MM.1S (cell line): ENCODE measurements around the gene DCST2.

Experiments
- DNase-seq: peaks from one replicate; pipeline ENCODE4 v3.0.0-alpha.2; 2015
- H2AFZ ChIP-seq: fragments of 300-600 bp; sonication (generic); 2 replicates; pipeline ENCODE4 v1.6.0; 2016; ENCODE audit warnings: antibody characterized with exemption, low read length
- H3F3A ChIP-seq: fragments of 300-600 bp; sonication (generic); 2 replicates; pipeline ENCODE4 v1.6.1; 2016; ENCODE audit warnings: mild to moderate bottlenecking, antibody characterized with exemption, low read length, moderate library complexity, mixed read lengths; ENCODE audit not compliant: insufficient read depth
- H3K27ac ChIP-seq: fragments of 300-600 bp; sonication (generic); 2 replicates; pipeline ENCODE4 v1.5.1; 2016; ENCODE audit warnings: mild to moderate bottlenecking, low read length
- H3K27me3 ChIP-seq: fragments of 300-600 bp; sonication (generic); replicated peaks from 2 replicates; pipeline ENCODE4 v1.6.0; 2016; ENCODE audit warnings: low read length; ENCODE audit not compliant: insufficient read depth
- H3K36me3 ChIP-seq: fragments of 300-600 bp; sonication (generic); replicated peaks from 2 replicates; pipeline ENCODE4 v1.6.1; 2016; ENCODE audit warnings: mild to moderate bottlenecking, low read length, mixed read lengths; ENCODE audit not compliant: insufficient read depth
- H3K4me1 ChIP-seq: fragments of 300-600 bp; sonication (generic); 2 replicates; pipeline ENCODE4 v1.6.1; 2016; ENCODE audit warnings: low read length, mixed read lengths
- H3K4me2 ChIP-seq: fragments of 300-600 bp; sonication (generic); 2 replicates; pipeline ENCODE4 v1.6.0; 2016; ENCODE audit warnings: low read depth, low read length
- H3K4me3 ChIP-seq: fragments of 300-600 bp; sonication (generic); 2 replicates; pipeline ENCODE4 v1.5.1; 2016; ENCODE audit warnings: low read length, mixed read lengths
- H3K79me2 ChIP-seq: fragments of 300-600 bp; sonication (generic); 2 replicates; pipeline ENCODE4 v1.6.1; 2016; ENCODE audit warnings: mixed run types, low read length, mixed read lengths
- H3K9ac ChIP-seq: fragments of 300-600 bp; sonication (generic); 2 replicates; pipeline ENCODE4 v1.6.1; 2016; ENCODE audit warnings: low read length, mixed read lengths
- H3K9me2 ChIP-seq: fragments of 300-600 bp; sonication (generic); replicated peaks from 2 replicates; pipeline ENCODE4 v1.6.1; 2016; ENCODE audit warnings: mild to moderate bottlenecking, low read length, mixed read lengths; ENCODE audit not compliant: insufficient read depth
- H3K9me3 ChIP-seq: fragments of 300-600 bp; sonication (generic); replicated peaks from 2 replicates; pipeline ENCODE4 v1.6.1; 2016; ENCODE audit warnings: mild to moderate bottlenecking, low read length, mixed read lengths; ENCODE audit not compliant: insufficient read depth
- H4K20me1 ChIP-seq: fragments of 300-600 bp; sonication (generic); 2 replicates; pipeline ENCODE4 v1.6.1; 2016; ENCODE audit warnings: mild to moderate bottlenecking, low read length, moderate library complexity, mixed read lengths; ENCODE audit not compliant: insufficient read depth
- CTCF ChIP-seq: fragments of 300-600 bp; sonication (generic); IDR thresholded peaks from 2 replicates; pipeline ENCODE4 v1.5.1; 2016; ENCODE audit warnings: antibody characterized with exemption, low read length, mixed read lengths
- EZH2 ChIP-seq: fragments of 300-600 bp; sonication (generic); optimal IDR thresholded peaks from 2 replicates; pipeline ENCODE3; 2017; ENCODE audit warnings: low read depth, mild to moderate bottlenecking, antibody characterized with exemption, low read length, mixed read lengths
- EZH2phosphoT487 ChIP-seq: fragments of 300-600 bp; sonication (generic); IDR thresholded peaks from 2 replicates; pipeline ENCODE4 v1.6.1; 2018; ENCODE audit warnings: antibody characterized with exemption, low read length

DCST2 gene

GRCh38 chr1:154971341-154971998, 62.1 kb downstream of the DCST2 start:
- no peaks in the 10 kb centered on the region for H4K20me1 ChIP-seq
- H3F3A ChIP-seq: peaks cover 38% of the 10 kb centered on the region
- H3K4me1 ChIP-seq: peaks cover 38% of the 10 kb centered on the region
- TF ChIP-seq EZH2: no peak
- no peak for TF ChIP-seq EZH2phosphoT487
- TF ChIP-seq CTCF: no peak
- H3K27ac ChIP-seq: peak overlapping the region; percentile 65
- H3K27me3 ChIP-seq: no peaks in the 10 kb centered on the region
- no peak for DNase-seq
- H3K4me3 ChIP-seq: peak overlapping the region; percentile 53
- peaks cover 14% of the 10 kb centered on the region for H3K36me3 ChIP-seq
- peak overlapping the region; percentile 4; the same call in 1 of the 2 replicates for H2AFZ ChIP-seq
- no peaks in the 10 kb centered on the region for H3K9me3 ChIP-seq
- peaks cover 91% of the 10 kb centered on the region for H3K79me2 ChIP-seq
- no peaks in the 10 kb centered on the region for H3K9me2 ChIP-seq
- H3K9ac ChIP-seq: peak overlapping the region; percentile 73
- peak overlapping the region; percentile 86 for H3K4me2 ChIP-seq

- no peak for TF ChIP-seq EZH2phosphoT487
- no peak for TF ChIP-seq EZH2
- no peak for TF ChIP-seq CTCF
- Histone ChIP-seq H3K4me2 (peak within 1 kb of the TSS; percentile 86), H3K4me1 (peaks cover 34% of the 10 kb centered on the region), H3K27me3 (no peaks in the 10 kb centered on the region), H3K9ac (peak within 1 kb of the TSS; percentile 73), H4K20me1 (no peaks in the 10 kb centered on the region), H3K9me2 (no peaks in the 10 kb centered on the region), H2AFZ (peak within 1 kb of the TSS; percentile 4; the same call in 1 of the 2 replicates), H3F3A (peaks cover 31% of the 10 kb centered on the region), H3K27ac (peak within 1 kb of the TSS; percentile 65), H3K4me3 (peak within 1 kb of the TSS; percentile 53), H3K36me3 (peaks cover 20% of the 10 kb centered on the region), H3K79me2 (peaks cover 91% of the 10 kb centered on the region), H3K9me3 (no peaks in the 10 kb centered on the region)
- peak; percentile 98 for DNase-seq
These were observed 62.8 kb downstream of the DCST2 start, which contains the start of gene SHC1 for GRCh38 chr1:154970631-154971340. SHC1 (minus strand) TSS chr1:154970747; CDS start chr1:154970526, 221 bp downstream.

- H3K4me3 ChIP-seq: peak overlapping the region; percentile 53
- no peak for TF ChIP-seq EZH2
- H3K4me1 ChIP-seq: peaks cover 34% of the 10 kb centered on the region
- no peaks in the 10 kb centered on the region for H4K20me1 ChIP-seq
- H3K27ac ChIP-seq: peak overlapping the region; percentile 65; the same call in 1 of the 2 replicates
- H3K36me3 ChIP-seq: peaks cover 20% of the 10 kb centered on the region
- H2AFZ ChIP-seq: no peak overlapping the region
- peak overlapping the region; percentile 73 for H3K9ac ChIP-seq
- peaks cover 89% of the 10 kb centered on the region for H3K79me2 ChIP-seq
- no peak for DNase-seq
- H3K9me3 ChIP-seq: no peaks in the 10 kb centered on the region
- no peaks in the 10 kb centered on the region for H3K9me2 ChIP-seq
- H3K27me3 ChIP-seq: no peaks in the 10 kb centered on the region
- peaks cover 22% of the 10 kb centered on the region for H3F3A ChIP-seq
- peak overlapping the region; percentile 86 for H3K4me2 ChIP-seq
These were observed 63.6 kb downstream of the DCST2 start for GRCh38 chr1:154969860-154970452.
